ENCODE data around the gene ANKMY2.

Gene ANKMY2

GRCh38 chr7:16581286-16581685 is 64.3 kb downstream of the ANKMY2 start:
- no peak for DNase-seq (ENCODE audit: low read depth in 2 of 2)

GRCh38 chr7:16579216-16579615 is 66.3 kb downstream of the ANKMY2 start:
- DNase-seq (ENCODE audit: low read depth in 2 of 2), result no peak

GRCh38 chr7:16571941-16572340 is 73.6 kb downstream of the ANKMY2 start:
- no peak for DNase-seq (ENCODE audit: low read depth in 2 of 2)

- no peak for DNase-seq (ENCODE audit: low read depth in 2 of 2)
These were observed 80.6 kb downstream of the ANKMY2 start for GRCh38 chr7:16564909-16565426.

GRCh38 chr7:16564023-16564380 is 81.6 kb downstream of the ANKMY2 start:
- DNase-seq (ENCODE audit: low read depth in 2 of 2), result no peak

- DNase-seq (ENCODE audit: low read depth in 2 of 2), result no peak
These were observed 82.1 kb downstream of the ANKMY2 start for GRCh38 chr7:16563281-16564022.

- no peak for DNase-seq (ENCODE audit: low read depth in 2 of 2)
These were observed 82.9 kb downstream of the ANKMY2 start for GRCh38 chr7:16562456-16563220.

GRCh38 chr7:16561943-16562342 is 83.6 kb downstream of the ANKMY2 start:
- no peak for DNase-seq (ENCODE audit: low read depth in 2 of 2)

- no peak for DNase-seq (ENCODE audit: low read depth in 2 of 2)
These were observed 85.9 kb downstream of the ANKMY2 start for GRCh38 chr7:16559497-16560179.

- DNase-seq (ENCODE audit: low read depth in 2 of 2), result no peak
These were observed 86.7 kb downstream of the ANKMY2 start for GRCh38 chr7:16558761-16559302.

- DNase-seq (ENCODE audit: low read depth in 2 of 2), result no peak
These were observed 89.2 kb downstream of the ANKMY2 start for GRCh38 chr7:16556359-16556758.

GRCh38 chr7:16554518-16555236 is 90.9 kb downstream of the ANKMY2 start:
- no peak for DNase-seq (ENCODE audit: low read depth in 2 of 2)

- no peak for DNase-seq (ENCODE audit: low read depth in 2 of 2)
These were observed 94.9 kb downstream of the ANKMY2 start for GRCh38 chr7:16550671-16551070.
